GM19372 (cell line): Measurements from ENCODE around the gene TMEM260.
"Not testable (repeated sequence)": the region's sequence is repeated elsewhere in the genome, so short reads cannot be mapped to it uniquely, and the experiment has no call there.

Source experiments
- ATAC-seq: cut with Tn5 transposase; IDR thresholded peaks from one replicate; pipeline ENCODE4 v1.9.1; 2021; ENCODE audit warnings: mild to moderate bottlenecking, low read depth, moderate library complexity; ENCODE audit not compliant: unreplicated experiment

TMEM260 gene

DNA sequence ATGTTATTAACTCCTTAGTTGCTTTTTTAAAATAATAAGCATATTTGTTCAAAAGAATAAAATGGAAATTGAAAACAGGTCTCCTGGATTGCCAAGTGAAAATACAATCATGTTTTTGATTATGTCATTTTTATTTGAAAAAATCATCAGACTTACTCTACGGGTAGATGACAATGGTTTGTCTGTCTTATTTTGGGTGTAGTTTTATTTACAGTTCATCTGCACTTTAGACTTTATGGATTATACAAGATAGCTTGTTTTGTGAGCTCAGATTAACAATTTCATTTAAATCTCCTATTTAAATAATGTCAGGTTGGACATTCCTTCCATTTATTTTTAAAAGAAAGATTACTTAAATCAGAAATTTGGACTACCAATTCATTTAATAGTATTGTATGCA, 14.8 kb downstream of the TMEM260 start:
- no peak for ATAC-seq

DNA sequence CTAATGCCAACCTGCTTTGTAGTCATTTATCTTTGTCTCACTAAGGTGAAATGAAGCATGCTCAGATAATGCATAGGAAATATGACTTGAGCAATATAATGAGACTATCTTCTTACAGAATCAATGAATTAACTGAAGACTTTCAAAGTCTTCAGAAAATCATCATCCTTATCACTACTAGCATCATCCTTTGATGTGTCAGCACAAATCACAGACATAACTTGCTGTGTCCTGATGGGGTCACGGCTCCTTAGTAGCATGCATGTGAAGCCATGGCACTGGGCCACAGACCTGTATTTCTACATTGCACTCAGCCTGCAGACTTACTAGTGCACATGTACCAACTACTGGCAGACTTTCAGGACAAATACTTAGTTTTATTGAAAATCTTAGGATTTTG, 18.9 kb downstream of the TMEM260 start:
- no peak for ATAC-seq

DNA sequence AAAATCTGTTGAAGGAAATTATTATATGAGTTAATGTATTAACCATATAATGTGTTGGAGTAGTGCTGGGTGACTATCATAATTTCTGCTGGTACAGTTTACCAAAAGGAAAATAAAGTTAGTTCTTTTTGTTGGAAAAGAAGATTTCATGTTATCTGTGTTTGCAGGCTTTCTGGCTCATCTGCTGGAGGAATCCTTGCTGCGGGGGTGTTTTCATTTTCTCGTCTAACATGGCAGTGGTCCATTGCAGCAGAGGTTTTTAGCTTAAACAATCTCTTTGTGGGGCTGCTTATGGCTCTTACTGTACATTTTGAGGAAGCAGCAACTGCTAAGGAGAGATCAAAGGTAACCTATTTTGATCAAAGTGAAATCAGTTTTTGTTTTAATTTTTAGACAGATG, 24.1 kb downstream of the TMEM260 start:
- no peak for ATAC-seq

DNA sequence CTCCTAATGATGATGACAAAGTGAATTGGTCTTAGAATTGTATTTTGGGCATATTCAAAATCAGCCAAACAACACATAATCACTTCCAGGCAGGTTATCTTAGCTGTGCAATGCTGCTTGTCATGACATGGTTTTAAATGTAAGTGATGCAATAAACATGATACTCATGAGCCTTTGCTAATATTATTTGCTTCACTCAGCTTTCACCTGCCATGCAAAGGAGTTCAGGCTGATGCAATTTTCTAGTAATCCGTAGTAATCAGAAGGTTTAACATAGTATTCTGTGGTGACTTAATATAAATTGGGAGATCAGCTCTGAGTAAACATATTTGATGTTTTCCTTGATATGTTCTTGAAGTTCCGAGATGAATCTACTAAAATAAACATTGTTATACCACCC, 29.1 kb downstream of the TMEM260 start:
- no peak for ATAC-seq

DNA sequence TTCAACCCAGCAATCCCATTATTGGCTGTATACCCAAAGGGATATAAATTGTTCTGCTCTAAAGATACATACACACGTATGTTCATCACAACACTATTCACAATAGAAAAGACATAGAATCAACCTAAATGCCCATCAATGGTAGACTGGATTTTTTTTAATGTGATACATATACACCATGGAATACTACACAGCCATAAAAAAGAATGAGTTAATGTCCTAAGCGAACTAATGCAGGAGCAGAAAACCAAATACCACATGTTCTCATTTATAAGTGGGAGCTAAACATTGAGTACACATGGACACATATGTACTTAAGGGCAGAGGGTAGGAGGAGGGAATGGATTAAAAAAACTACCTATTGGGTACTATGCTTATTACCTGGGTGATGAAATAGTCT, 32.1 kb downstream of the TMEM260 start:
- ATAC-seq, result not testable (repeated sequence)

DNA sequence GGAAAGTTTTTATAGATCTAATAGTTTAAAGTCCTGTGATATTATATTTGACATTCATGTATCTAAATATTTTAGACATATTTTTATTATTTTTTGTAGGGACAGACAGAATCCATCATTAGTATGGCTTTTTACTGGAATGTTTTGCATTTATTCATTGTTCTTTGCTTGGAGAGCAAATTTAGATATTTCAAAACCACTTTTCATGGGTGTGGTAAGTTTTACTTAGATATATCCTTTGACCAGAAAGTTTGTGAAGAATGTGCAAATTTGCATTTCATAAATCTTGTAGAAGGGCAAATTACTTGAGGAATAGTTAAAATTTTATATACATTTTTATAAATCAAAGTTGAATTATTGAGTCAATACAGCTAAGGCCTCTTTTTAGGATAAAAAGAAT, 37.5 kb downstream of the TMEM260 start:
- no peak for ATAC-seq

DNA sequence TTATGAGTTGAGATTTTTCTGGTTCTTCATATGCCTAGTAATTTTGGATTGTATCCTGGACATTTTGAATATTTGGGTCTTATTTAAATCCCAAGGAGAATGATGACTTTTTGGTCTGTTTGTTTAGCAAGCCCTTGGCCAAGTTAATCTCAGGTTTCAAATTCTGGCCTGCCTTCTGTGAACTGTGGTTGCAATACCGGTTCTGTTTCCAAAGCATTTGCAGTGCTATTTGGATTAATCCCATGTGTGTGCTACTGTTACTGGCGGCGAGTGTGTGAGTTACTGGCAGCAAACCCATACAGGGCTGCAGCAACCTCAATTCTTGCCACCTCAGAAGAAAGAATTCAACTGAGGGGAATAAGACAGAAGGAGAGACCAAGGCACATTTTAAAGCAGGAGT, 51.1 kb downstream of the TMEM260 start:
- no peak for ATAC-seq

DNA sequence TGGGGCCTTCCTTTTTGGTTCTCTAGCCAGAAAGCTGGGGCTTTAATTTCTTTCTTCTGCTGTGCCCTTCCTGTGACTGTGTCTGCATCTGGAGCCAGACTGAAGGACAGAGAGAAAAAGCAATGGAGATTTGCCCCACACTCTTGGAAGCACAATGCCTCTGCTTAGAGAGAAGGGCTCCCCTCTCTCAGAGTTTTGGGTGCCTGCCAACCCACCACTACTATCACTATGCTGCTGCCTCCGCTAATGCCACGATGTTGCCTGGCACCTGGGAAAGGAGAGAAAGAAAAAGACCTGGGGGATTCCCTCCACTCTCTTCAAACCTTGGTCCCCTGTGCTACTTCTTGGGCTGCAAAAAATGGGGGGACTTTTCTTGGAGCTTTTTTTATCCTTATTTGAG, 52.6 kb downstream of the TMEM260 start:
- no peak for ATAC-seq

DNA sequence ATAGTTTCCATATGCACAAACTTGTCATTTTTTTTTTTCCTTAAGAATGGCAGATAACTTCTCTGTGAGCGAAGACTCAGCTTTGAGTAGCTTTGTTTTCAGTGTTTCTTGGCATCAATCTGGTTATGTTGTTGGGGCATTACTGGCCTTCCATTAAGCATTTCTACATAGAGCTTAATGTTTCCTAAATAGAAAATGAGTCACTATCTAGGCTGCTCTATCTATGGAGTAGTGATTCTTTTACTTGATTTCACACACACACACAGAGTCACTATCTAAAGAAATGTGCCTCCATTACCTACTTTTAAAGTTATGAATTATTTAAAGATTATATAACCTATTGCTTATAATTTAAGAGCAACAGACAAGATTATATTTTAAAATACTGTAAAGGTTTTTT, 53.9 kb downstream of the TMEM260 start:
- ATAC-seq, result no peak

DNA sequence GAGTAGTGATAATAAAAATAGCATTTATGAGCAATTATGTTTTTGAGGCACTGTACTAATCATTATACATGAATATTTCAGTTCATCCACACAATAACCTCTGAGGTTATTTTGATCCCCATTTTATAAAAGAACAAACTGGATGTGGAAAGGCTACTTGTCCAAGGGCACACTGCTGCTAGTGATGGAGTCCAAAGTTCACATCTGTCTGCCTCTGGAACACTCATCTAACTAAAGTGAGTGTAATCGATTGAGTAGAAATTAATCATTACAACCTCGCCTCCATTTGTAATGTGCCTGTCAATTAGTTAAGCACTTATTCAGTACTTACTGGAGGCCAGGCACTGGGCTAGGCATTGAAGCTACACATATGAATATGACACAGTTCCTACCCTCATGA, 55.4 kb downstream of the TMEM260 start:
- no peak for ATAC-seq

DNA sequence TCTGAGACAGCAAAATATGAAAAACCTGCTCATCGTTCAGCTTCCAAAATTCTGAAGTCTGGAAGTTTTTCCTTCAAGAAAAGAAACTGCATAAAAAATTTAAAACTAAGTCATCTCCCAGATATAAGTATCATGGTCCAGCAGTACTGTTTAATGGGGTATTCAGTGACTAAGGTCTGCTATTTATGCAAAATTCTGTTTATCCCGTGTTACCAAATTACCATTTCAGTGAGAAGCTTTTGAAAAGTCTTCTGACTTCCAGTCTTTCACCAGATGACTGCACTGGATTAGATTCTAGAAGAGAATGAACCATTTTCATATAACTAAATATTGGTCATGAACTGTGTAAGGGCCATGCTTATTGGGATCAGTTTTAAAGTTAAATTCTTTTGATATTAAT, 67.9 kb downstream of the TMEM260 start:
- ATAC-seq, result no peak

DNA sequence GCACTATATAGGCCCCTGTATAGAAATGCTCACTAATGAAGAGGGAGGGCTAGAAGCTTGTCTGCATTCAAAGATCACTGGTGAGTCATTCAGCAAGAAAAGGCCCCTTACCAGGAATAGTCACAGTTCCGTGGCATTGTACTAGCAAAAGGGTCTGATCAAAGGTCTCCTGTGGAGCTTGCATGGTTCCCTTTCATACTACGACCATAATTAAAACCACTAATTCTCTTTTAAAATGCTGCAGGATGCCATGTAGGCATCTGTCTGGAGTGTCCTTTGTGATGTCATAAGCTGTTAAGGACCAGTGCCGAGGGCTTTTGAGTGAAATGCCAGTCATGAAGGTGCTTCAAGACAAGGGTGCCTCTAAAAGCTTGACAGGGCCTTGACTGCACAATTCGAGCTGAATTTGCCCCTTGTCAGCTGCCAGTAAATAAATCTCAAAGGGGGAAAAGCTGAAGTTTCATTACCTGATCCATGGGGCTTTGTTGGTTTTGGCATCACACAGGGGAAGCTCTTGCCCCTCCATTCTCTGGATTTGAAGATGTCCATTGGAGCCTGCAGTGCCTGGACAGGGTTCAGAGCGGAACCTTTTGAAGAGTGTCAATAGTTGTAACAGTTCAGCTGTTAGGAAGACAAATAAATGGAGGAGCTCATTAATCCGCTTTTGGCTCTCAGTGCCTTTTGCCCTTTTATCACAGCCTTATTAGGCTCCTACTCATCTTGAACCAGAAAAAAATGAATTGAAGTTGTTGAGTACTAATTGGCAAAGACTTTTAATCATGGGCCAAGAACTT, 69.1 kb downstream of the TMEM260 start:
- ATAC-seq, result no peak

DNA sequence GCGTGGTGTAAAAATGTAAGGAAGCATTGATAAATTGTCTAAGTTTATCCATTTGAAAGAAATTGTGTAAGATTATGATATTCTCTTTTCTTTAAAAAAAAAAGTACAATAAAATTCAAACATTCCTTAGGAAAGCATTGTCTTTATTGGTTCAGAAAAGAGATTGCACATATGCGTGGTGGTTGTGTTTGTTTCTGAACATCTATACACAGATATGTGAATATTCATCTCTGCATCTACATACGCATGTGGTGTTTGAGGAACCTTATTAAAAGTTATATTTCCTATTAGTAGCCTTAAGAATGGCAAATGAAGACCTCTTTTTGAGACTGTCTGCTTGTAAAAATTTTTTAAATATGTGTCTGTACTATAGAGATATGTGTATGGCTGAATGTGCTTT, 69.8 kb downstream of the TMEM260 start:
- ATAC-seq, result no peak

DNA sequence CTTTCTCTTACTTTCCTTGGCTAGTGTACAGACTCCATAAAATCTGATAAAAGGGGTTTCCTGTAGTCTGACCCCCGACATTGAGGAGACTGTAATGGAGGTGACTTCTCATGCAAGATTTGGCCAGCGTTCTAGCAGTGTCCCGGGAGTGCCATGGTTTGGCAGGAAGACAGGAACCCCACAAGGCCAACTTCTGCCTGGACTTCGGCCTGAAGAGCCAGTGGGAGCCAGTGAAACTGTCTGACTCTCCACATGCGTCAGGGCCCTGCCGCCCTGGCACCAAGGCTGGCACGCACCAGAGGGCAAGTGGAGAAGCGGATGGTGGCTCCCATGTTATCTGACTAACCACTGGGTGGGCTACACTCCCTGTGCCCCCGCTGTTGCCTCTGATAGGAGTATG, 70.5 kb downstream of the TMEM260 start:
- ATAC-seq, result no peak

DNA sequence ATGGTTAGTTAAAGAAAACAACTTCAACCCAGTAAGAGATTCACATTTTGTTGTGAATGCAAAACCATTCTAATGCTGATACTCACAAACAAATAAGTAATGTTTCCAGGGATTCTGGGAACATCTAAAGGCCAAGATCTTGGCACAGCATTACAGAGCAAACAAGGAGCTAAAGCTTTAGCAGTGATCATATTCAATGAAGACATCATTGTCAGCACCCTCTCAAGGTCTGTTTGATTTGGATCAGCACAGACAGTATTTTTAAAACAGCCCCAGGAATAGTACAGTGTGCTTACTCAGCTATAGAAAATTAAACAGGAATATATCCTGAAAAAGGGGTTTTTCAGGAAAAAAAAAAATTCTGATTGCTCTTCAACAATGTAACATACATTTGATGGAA, 71.4 kb downstream of the TMEM260 start:
- no peak for ATAC-seq

DNA sequence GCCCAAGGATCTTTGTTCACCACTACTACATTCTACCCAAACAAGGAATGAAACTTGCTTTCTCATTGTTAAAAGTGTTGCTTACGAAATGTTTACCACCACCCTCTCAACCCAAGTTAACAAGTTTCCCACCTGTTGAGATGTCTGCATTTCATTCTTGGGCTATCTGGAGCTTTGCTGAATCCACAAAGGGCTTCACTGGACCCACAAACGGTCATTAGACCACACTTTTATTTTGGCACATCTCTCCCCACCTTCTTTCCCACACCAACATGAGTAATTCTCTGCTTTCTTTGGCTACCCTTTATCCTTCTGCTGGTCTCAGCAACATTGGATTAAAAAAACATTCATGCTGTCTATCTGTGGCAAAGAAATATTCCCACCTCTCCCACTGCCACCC, 78.0 kb downstream of the TMEM260 start:
- ATAC-seq, result no peak

DNA sequence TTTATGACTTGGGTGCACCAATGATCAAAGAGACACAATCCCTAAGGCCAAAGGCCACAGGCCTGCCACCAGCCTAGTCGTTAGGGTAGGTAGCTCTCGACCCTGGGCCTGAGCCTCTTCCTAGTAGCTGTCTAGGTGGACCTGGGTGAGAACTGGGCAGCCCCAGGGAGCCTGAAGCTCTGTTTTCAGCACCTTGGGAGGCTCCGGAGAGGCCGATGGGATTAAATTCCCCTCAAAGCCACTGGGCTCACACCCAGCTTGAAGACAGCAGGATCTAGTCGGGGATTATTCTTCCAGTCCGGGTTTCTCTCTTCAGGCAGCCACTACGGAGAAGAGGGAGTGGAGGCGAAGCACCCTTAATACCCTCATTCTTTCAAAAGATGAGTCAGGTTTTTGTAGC, 79.8 kb downstream of the TMEM260 start:
- no peak for ATAC-seq

DNA sequence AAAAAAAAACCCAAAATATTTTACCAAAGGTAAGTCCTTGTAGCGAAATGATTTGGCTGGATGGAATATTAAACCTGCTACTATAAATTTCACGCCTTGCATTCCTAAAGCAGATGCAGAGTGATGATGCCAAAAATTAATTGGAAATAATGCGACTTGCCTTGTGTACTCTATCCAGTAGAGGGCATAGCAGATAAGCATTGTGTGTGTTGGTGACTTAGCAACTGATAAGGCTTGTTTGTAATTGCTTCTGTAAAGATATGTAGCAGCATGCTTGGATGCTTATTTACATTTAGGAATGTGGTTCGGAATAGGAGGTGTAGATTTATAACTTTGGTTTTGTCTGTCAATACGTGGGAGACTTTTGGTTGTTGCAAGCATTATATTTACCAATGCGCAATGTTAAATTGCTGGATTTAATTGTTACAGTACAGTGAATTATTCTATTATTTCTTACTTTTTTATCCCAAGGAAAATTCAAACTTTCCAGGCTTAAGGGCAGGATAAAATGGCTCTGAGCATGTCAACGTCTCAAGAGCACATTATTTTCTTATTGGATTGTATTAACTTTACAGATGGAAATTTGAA, 80.5 kb downstream of the TMEM260 start:
- peak; percentile 59 for ATAC-seq

DNA sequence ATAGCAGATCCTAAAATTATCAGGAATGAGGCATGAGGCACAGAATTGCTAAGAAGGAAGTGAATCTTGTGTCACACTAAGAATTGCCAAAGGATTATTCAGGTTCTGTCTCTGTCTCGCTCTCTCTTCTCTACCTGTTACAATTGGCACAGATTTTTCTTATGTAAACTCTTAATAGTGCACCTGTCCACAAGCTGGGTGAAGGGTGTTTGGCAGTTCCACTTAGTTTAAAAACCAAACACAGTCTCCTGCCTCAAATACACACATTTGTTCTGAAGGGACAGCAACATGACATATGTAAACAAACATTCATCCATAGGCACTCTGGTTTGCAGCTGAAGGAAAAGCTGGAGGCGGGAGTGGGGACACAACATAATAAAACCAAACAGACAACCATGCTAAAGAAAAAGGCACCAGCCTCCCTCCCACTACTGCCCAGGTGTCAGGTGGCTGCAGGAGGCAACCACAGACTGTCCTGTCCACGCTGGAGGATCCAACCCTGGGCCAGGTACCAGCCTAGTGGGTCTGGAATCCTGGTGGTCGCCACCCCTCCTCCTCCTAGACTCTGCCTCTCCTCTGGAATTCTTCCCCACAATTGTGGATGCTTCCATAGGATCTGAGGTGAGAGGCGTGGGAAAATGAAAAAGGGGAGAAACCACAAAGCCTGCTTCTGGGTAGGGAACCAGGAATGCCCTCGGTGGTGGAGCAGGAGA, 81.2 kb downstream of the TMEM260 start:
- no peak for ATAC-seq

DNA sequence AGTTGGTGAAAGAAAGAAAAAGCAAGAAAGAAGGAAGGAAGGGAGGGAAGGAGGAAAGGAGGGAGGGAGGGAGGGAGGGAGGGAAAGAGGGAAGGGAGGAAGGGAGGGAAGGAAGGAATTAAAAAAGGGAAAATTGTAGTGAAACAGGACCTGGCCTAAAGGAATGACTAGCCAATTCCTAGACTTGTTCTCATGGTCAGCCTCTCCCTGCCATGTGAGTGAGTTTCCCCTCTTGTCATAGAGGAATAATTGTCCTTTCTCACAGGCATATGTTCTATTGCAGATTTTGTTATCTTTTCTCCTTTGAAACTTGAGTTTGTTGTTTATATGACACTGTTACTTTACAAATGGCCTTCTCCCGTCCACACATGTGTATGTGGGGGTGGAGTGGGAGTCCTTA, 81.9 kb downstream of the TMEM260 start:
- no peak for ATAC-seq

DNA sequence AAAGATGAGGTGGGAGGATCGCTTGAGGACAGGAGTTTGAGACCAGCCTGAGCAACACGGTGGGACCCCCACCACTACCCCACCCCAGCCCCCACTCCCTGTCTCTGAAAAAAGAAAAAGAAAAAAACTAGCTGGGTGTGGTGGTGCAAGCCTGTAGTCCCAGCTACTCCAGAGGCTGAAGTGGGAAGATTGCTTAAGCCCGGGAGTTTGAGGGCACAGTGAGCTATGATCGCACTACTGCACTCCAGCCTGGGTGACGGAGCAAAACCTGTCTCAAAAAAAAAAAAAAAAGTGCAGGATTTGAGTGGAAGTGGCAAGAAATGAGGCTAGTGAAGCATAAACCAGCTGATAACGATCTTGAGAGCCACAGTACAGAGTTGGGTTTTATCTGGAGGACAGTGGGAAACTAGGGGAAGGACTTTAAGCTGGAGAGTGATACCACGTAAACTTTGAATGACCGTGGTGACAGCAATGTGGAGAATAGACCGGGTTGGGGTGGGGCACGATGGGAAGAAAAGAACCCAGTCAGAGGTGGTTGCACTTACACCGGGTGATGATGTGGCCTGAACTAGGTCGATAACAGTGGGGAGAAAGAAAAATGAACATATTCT, 85.3 kb downstream of the TMEM260 start:
- no peak for ATAC-seq
